HepG2 (cell line): ENCODE measurements around the gene FGFR1OP2. TPM values are rescaled to one million over a fixed set of nuclear protein-coding genes. Genes with fewer than 3 reads are reported as not detected.

ENCODE experiments used
- ATAC-seq: fragments of 200-7000 bp; cut with Tn5 transposase; 3 replicates; pipeline ENCODE4 v1.9.1; 2020; ENCODE audit warnings: mild to moderate bottlenecking, moderate library complexity
- BruUV-seq: library from RNA; stranded (reverse); fragments of 400-500 nt; replicated peaks from 2 replicates; lab custom pipeline; 2021; lab: Mats Ljungman, UMichigan
- CTCF ChIA-PET: fragments of 300-600 bp; formaldehyde crosslinking; extraction: SDS; loops from one replicate; lab custom pipeline; 2021; ENCODE audit warnings: low total read pairs, inconsistent platforms, low intra/inter-chr PET ratio; lab: Yijun Ruan, JAX
- POLR2A ChIA-PET: fragments of 350-600 bp; sonication (Branson Sonifier 250); formaldehyde crosslinking; loops from one replicate; lab custom pipeline; 2020; ENCODE audit warnings: antibody characterized with exemption, inconsistent platforms; lab: Yijun Ruan, JAX
- DNase-seq: peaks from one replicate; pipeline ENCODE4 v3.0.0-alpha.2; 2015; ENCODE audit warnings: low spot score
- FAIRE-seq: peaks from 3 replicates; lab custom pipeline; 2011; peaks lifted over from hg19 to GRCh38; lab: Jason Lieb, UNC
- H2AFZ ChIP-seq: one replicate; pipeline ENCODE4 v1.6.1; 2011; ENCODE audit warnings: low read length, inconsistent platforms
- H3K27ac ChIP-seq: fragments of 300-600 bp; 3 replicates; pipeline ENCODE4 v1.8.0; 2011; ENCODE audit warnings: mixed run types, mild to moderate bottlenecking, mixed read lengths, low read length, inconsistent platforms; ENCODE audit not compliant: insufficient read depth; ENCODE audit errors: extremely low read length
- H3K27me3 ChIP-seq, 2 experiments: fragments of 200-600 bp in 1 of 2; 2 replicates in 1 of 2; 3 replicates in 1 of 2; pipeline versions ENCODE4 v1.6.0 to v1.8.0; 2011; ENCODE audit warnings: low read length in 2 of 2, mild to moderate bottlenecking in 2 of 2, moderate library complexity in 2 of 2, inconsistent platforms in 1 of 2; ENCODE audit not compliant: insufficient read depth in 2 of 2, control insufficient read depth in 1 of 2
- H3K36me3 ChIP-seq, 2 experiments: fragments of 200-600 bp in 1 of 2; replicated peaks in 1 of 2; 2 replicates in 1 of 2; 3 replicates in 1 of 2; pipeline versions ENCODE4 v1.5.1 to v1.8.0; 2011; ENCODE audit warnings: low read length in 2 of 2, inconsistent platforms in 1 of 2; ENCODE audit not compliant: insufficient read depth in 2 of 2, control insufficient read depth in 1 of 2
- H3K4me1 ChIP-seq: 2 replicates; pipeline ENCODE4 v1.5.1; 2012; ENCODE audit warnings: low read length, inconsistent platforms; ENCODE audit not compliant: insufficient read depth
- H3K4me2 ChIP-seq: 2 replicates; pipeline ENCODE4 v1.6.0; 2011; ENCODE audit warnings: low read depth, low read length, inconsistent platforms
- H3K4me3 ChIP-seq, 3 experiments: fragments of 200-600 bp in 1 of 3; sonication (generic), shearing (Covaris generic) in 1 of 3; replicated peaks in 1 of 3; 2 replicates each; pipeline ENCODE4 v1.5.1; 2011 to 2016; ENCODE audit warnings: low read length in 3 of 3, inconsistent platforms in 2 of 3, low read depth in 2 of 3, mild to moderate bottlenecking in 2 of 3, control low read depth in 1 of 3, mixed read lengths in 1 of 3; ENCODE audit not compliant: insufficient read depth in 1 of 3
- H3K79me2 ChIP-seq: one replicate; pipeline ENCODE4 v1.6.1; 2011; ENCODE audit warnings: low read length, inconsistent platforms; ENCODE audit not compliant: insufficient read depth
- H3K9ac ChIP-seq: 2 replicates; pipeline ENCODE4 v1.6.0; 2011; ENCODE audit warnings: mild to moderate bottlenecking, low read depth, low read length, inconsistent platforms; ENCODE audit not compliant: insufficient read depth
- H3K9me3 ChIP-seq: 2 replicates; pipeline ENCODE4 v1.5.1; 2012; ENCODE audit warnings: mild to moderate bottlenecking, low read length
- H4K20me1 ChIP-seq: 2 replicates; pipeline ENCODE4 v1.6.0; 2011; ENCODE audit warnings: inconsistent platforms, mild to moderate bottlenecking, low read length, moderate library complexity; ENCODE audit not compliant: insufficient read depth
- ATF1 ChIP-seq: IDR thresholded peaks from 2 replicates; pipeline ENCODE4 v1.6.1; 2016; ENCODE audit warnings: mild to moderate bottlenecking, control low read depth
- DBP ChIP-seq: sonication (generic); formaldehyde crosslinking; IDR thresholded peaks from 2 replicates; pipeline ENCODE4 v1.4.0; 2020; ENCODE audit warnings: missing genetic modification reagents; ENCODE audit errors: not compliant biosample characterization
- KDM5A ChIP-seq: fragments of 200-600 bp; sonication (generic); IDR thresholded peaks from 2 replicates; pipeline ENCODE4 v1.7.0; 2018; ENCODE audit warnings: antibody characterized with exemption, mild to moderate bottlenecking, low read length, borderline replicate concordance
- MED8 ChIP-seq: sonication (generic); formaldehyde crosslinking; IDR thresholded peaks from 2 replicates; pipeline ENCODE4 v1.8.1; 2023; ENCODE audit warnings: mild to moderate bottlenecking, missing genetic modification reagents; ENCODE audit not compliant: insufficient replicate concordance
- PTBP1 ChIP-seq: fragments of 200-400 bp; formaldehyde crosslinking; IDR thresholded peaks from 2 replicates; pipeline ENCODE4 v1.6.1; 2018; ENCODE audit warnings: low read length, low read depth; ENCODE audit not compliant: poor library complexity, severe bottlenecking
- TOPORS ChIP-seq: sonication (generic); formaldehyde crosslinking; IDR thresholded peaks from 2 replicates; pipeline ENCODE4 v1.8.0; 2023; ENCODE audit warnings: mild to moderate bottlenecking, missing genetic modification reagents
- ZFP1 ChIP-seq: IDR thresholded peaks from 2 replicates; pipeline ENCODE4 v1.6.1; 2016
- ZNF30 ChIP-seq: sonication (generic); formaldehyde crosslinking; IDR thresholded peaks from 2 replicates; pipeline ENCODE4 v1.5.0; 2020; ENCODE audit warnings: mild to moderate bottlenecking, missing genetic modification reagents
- ZNF547 ChIP-seq: sonication (generic); formaldehyde crosslinking; IDR thresholded peaks from 2 replicates; pipeline ENCODE4 v1.5.1; 2020; ENCODE audit warnings: mild to moderate bottlenecking, missing genetic modification reagents
- ZNF660 ChIP-seq: sonication (generic); formaldehyde crosslinking; IDR thresholded peaks from 2 replicates; pipeline ENCODE4 v1.5.1; 2020; ENCODE audit warnings: mild to moderate bottlenecking, low read depth, missing genetic modification reagents, borderline replicate concordance
- ZNF670 ChIP-seq: sonication (generic); formaldehyde crosslinking; IDR thresholded peaks from 2 replicates; pipeline ENCODE4 v1.8.0; 2022; ENCODE audit warnings: mild to moderate bottlenecking, missing genetic modification reagents, borderline replicate concordance
- ZSCAN31 ChIP-seq: sonication (generic); formaldehyde crosslinking; IDR thresholded peaks from 2 replicates; pipeline ENCODE4 v1.5.0; 2020; ENCODE audit warnings: low read depth, mild to moderate bottlenecking, missing genetic modification reagents
- WGBS: methylation state at CpG from one replicate; pipeline ENCODE4 v1.1.6; 2017; ENCODE audit warnings: low lambda C conversion rate; 5-methylcytosine and 5-hydroxymethylcytosine counted together
- in situ Hi-C: cut with HindIII; loops from 2 replicates; pipeline ENCODE4 v1.10.0; 2017; ENCODE audit warnings: low pct_unique_long_range_greater_than_20kb; ENCODE audit not compliant: extremely low pct_ligation_motif_present
- intact Hi-C: fragments of 100-400 bp; cut with micrococcal nuclease; formaldehyde crosslinking; loops from one replicate; pipeline ENCODE4 v1.10.0; 2022; ENCODE audit not compliant: unreplicated experiment
- polyA plus RNA-seq, 8 experiments: library from polyadenylated mRNA; depleted of rRNA in 3 of 8; stranded (reverse) in 7 of 8; unstranded in 1 of 8; fragments of >200 nt; fragmentation: Illumina TruSeq in 4 of 8; extraction: Trizol in 4 of 8; gene quantifications; 2 replicates each; pipeline versions ENCODE4 v1.2.1 to v1.2.3, GENCODE V29; 2011 to 2016; ENCODE audit warnings: low read depth in 4 of 8, missing spikeins in 1 of 8, mixed read lengths in 1 of 8; ENCODE audit not compliant: insufficient read depth in 1 of 8
- total RNA-seq, 5 experiments: library from RNA; depleted of rRNA; stranded (reverse); fragments of >200 nt; fragmentation: Illumina TruSeq; extraction: Trizol; gene quantifications; 2 replicates each; pipeline ENCODE4 v1.2.3, GENCODE V29; 2016; ENCODE audit warnings: low read depth in 1 of 5
- TF ChIP-seq, protein P1 (sequence below): sonication (generic); formaldehyde crosslinking; IDR thresholded peaks from 2 replicates; pipeline ENCODE4 v1.4.0; 2020; ENCODE audit warnings: missing genetic modification reagents
- TF ChIP-seq, protein P2 (sequence below): sonication (generic); formaldehyde crosslinking; IDR thresholded peaks from 2 replicates; pipeline ENCODE4 v1.4.0; 2020; ENCODE audit warnings: missing genetic modification reagents, borderline replicate concordance

The FGFR1OP2 gene
- total and polyA plus RNA-seq, 2 of the 13 experiments (the other 11 are each of a cell fraction or from before 2014, with no cell fraction given) = 18.3 to 38.1 TPM

GRCh38 chr12:26919216-26919555 is 19.1 kb upstream of the FGFR1OP2 start:
- H3K27me3 ChIP-seq = no peaks in the 10 kb centered on the region; a peak in 1 of 5 replicates
- H2AFZ ChIP-seq = no peak overlapping the region
- no peak overlapping the region for H3K27ac ChIP-seq
- H3K4me3 ChIP-seq = no peak overlapping the region
- peaks cover 1 to 31% of the 10 kb centered on the region in 2 experiments; a peak in 4 of 5 replicates for H3K36me3 ChIP-seq
- H3K9me3 ChIP-seq = no peaks in the 10 kb centered on the region
- FAIRE-seq (no peak), ATAC-seq (no peak), DNase-seq (no peak)
- ChIA-PET CTCF (no interaction called here), POLR2A (no interaction called here)
- in situ Hi-C loops = no loop called here
- no peaks in the 10 kb centered on the region for H3K4me1 ChIP-seq
- no TSS peak for BruUV-seq
- intact Hi-C loops = no loop called here
- H3K79me2 ChIP-seq = no peaks in the 10 kb centered on the region
- no peaks in the 10 kb centered on the region; the same call in 1 of the 2 replicates for H4K20me1 ChIP-seq
- TF ChIP-seq, protein P1, sequence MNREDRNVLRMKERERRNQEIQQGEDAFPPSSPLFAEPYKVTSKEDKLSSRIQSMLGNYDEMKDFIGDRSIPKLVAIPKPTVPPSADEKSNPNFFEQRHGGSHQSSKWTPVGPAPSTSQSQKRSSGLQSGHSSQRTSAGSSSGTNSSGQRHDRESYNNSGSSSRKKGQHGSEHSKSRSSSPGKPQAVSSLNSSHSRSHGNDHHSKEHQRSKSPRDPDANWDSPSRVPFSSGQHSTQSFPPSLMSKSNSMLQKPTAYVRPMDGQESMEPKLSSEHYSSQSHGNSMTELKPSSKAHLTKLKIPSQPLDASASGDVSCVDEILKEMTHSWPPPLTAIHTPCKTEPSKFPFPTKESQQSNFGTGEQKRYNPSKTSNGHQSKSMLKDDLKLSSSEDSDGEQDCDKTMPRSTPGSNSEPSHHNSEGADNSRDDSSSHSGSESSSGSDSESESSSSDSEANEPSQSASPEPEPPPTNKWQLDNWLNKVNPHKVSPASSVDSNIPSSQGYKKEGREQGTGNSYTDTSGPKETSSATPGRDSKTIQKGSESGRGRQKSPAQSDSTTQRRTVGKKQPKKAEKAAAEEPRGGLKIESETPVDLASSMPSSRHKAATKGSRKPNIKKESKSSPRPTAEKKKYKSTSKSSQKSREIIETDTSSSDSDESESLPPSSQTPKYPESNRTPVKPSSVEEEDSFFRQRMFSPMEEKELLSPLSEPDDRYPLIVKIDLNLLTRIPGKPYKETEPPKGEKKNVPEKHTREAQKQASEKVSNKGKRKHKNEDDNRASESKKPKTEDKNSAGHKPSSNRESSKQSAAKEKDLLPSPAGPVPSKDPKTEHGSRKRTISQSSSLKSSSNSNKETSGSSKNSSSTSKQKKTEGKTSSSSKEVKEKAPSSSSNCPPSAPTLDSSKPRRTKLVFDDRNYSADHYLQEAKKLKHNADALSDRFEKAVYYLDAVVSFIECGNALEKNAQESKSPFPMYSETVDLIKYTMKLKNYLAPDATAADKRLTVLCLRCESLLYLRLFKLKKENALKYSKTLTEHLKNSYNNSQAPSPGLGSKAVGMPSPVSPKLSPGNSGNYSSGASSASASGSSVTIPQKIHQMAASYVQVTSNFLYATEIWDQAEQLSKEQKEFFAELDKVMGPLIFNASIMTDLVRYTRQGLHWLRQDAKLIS (CRISPR knock-in tag) = no peak
- TF ChIP-seq, protein P2, sequence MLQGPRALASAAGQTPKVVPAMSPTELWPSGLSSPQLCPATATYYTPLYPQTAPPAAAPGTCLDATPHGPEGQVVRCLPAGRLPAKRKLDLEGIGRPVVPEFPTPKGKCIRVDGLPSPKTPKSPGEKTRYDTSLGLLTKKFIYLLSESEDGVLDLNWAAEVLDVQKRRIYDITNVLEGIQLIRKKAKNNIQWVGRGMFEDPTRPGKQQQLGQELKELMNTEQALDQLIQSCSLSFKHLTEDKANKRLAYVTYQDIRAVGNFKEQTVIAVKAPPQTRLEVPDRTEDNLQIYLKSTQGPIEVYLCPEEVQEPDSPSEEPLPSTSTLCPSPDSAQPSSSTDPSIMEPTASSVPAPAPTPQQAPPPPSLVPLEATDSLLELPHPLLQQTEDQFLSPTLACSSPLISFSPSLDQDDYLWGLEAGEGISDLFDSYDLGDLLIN (CRISPR knock-in tag) = no peak
- no peak for TF ChIP-seq PTBP1
- TF ChIP-seq KDM5A = no peak
- no peak for TF ChIP-seq ZNF670 (CRISPR knock-in tag)
- TF ChIP-seq MED8 = no peak
- TF ChIP-seq ZNF30 (CRISPR knock-in tag) = no peak
- no peak for TF ChIP-seq ZSCAN31 (CRISPR knock-in tag)
- no peak for TF ChIP-seq TOPORS (CRISPR knock-in tag)
- TF ChIP-seq ZNF547 = no peak
- TF ChIP-seq ZNF660 = no peak
- no peak for TF ChIP-seq ZFP1 (CRISPR knock-in tag)
- TF ChIP-seq ATF1 = no peak
- TF ChIP-seq DBP (CRISPR knock-in tag) = no peak
- WGBS = 96% methylated on average over 2 of the region's 2 CpGs
- H3K9ac ChIP-seq = no peak overlapping the region
- H3K4me2 ChIP-seq = no peak overlapping the region
